GM12865 (cell line): ENCODE data around the gene ROPN1B.
A peak's percentile ranks its signal among the peaks of the same experiment; 100 is the strongest.
"Not testable (repeated sequence)": the region's sequence is repeated elsewhere in the genome, so short reads cannot be mapped to it uniquely, and the experiment has no call there.

Experiments
- DNase-seq: peaks from one replicate; pipeline ENCODE4 v3.0.0; 2010; ENCODE audit warnings: low read depth
- H3K4me3 ChIP-seq: 2 replicates; pipeline ENCODE4 v1.5.1; 2011; ENCODE audit warnings: mild to moderate bottlenecking, low read depth, low read length, control low read depth
- TF ChIP-seq, protein P1 (sequence below): IDR thresholded peaks from 2 replicates; pipeline ENCODE4 v1.5.1; 2011; ENCODE audit warnings: low read length, control low read depth, low read depth, inconsistent platforms; ENCODE audit not compliant: insufficient read depth; ENCODE audit errors: missing control alignments

Gene ROPN1B

GRCh38 chr3:125971997-125972944 lies 3.3 kb downstream of the ROPN1B start:
- not testable (repeated sequence) for H3K4me3 ChIP-seq, DNase-seq
- TF ChIP-seq, protein P1, sequence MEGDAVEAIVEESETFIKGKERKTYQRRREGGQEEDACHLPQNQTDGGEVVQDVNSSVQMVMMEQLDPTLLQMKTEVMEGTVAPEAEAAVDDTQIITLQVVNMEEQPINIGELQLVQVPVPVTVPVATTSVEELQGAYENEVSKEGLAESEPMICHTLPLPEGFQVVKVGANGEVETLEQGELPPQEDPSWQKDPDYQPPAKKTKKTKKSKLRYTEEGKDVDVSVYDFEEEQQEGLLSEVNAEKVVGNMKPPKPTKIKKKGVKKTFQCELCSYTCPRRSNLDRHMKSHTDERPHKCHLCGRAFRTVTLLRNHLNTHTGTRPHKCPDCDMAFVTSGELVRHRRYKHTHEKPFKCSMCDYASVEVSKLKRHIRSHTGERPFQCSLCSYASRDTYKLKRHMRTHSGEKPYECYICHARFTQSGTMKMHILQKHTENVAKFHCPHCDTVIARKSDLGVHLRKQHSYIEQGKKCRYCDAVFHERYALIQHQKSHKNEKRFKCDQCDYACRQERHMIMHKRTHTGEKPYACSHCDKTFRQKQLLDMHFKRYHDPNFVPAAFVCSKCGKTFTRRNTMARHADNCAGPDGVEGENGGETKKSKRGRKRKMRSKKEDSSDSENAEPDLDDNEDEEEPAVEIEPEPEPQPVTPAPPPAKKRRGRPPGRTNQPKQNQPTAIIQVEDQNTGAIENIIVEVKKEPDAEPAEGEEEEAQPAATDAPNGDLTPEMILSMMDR = peak; percentile 59

DNA sequence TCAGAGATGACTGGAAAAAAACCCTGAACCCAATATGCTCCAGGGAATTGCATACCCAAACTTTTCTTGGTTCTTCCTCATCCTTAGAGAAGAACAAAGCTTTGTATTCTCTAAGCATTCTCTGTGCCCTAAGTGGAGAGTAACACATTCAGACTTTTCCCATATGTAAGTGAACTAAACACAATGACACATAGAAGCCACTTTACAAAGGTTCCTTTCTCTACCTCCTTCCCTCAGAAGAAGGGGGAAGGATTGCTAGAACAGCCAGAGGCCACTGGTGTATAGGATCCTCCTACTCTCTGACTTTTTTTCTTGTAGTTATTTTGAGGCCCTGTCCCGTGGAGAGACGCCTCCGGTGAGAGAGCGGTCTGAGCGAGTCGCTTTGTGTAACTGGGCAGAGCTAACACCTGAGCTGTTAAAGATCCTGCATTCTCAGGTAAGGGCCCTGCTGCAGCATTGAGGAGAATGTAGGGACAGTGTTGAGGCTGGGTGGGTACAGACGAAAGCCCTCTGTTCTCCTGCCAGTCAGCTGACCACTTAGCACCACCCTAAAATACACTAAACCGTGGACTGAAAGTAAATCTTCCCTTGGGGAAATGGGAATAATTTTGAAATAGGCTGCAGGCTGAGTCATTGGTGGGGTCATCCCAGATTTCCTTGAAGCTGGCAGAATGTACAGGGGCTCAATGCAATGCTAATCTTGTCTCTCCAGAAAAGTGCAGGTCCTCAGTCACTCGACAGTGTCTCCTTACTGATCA lies 6.4 kb downstream of the ROPN1B start:
- not testable (repeated sequence) for H3K4me3 ChIP-seq, DNase-seq

DNA sequence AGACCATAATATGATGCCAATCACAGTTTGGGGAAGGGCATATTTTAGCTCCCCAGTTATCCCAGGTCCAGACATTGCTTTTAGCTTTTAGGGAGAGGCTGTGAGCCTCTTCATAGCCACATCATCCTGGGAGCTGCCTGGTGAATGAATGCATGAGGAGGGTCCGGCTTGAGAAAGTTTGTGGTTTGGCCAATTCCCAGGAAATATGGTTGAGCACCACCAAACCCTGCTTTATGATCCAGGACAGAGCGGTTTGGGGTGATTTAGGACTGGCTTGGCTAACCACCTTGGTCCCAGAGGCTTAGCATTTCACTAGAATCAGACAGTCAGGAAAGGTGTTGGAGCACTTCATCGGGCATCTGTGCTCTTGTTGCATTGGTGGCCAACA lies 7.0 kb downstream of the ROPN1B start:
- H3K4me3 ChIP-seq, DNase-seq: not testable (repeated sequence)

- H3K4me3 ChIP-seq, DNase-seq: not testable (repeated sequence)
Measured at GRCh38 chr3:125977104-125977503, 8.1 kb downstream of the ROPN1B start.

- H3K4me3 ChIP-seq, DNase-seq: not testable (repeated sequence)
Measured at GRCh38 chr3:125984951-125985350, 16.0 kb downstream of the ROPN1B start.

DNA sequence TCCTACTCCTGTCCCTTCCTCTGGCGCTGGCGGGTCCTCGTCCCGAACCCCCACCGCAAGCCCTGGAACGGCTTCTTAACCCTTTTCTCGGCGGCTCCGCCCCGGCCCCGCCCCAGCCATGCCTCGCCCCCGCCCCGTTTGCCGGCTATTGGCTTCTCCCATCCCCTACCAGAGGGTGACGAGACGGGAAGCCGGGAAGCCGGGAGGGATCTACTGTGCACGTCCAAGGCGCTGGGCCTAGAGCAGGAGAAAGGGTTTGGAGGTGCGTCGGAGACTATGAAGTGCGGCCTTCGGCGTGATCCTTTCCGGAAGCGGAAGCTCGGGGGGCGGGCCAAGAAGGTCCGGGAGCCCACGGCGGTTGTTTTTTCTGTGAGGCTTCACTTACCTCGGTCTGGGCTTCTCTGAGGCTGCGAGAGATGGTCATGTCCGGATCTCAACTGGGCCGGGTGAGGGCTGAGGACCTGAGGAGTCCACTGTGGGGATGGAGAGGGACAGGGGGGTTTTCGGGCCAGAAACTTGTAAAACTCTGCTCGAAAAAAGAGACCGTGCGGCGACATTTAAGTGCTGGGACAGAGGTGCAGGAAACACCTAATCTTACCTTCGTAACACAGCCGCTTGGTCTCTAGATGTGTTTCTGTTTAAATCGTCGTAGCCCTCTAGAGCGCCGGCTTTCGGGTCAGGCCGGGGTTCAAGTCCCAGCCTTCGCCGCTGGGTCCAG lies 21.4 kb downstream of the ROPN1B start:
- peak overlapping the region; percentile 81 for H3K4me3 ChIP-seq
- peak; percentile 69 for DNase-seq
- TF ChIP-seq, protein P1 = no peak

GRCh38 chr3:125996751-125997150 lies 27.8 kb downstream of the ROPN1B start:
- DNase-seq, H3K4me3 ChIP-seq: not testable (repeated sequence)

DNA sequence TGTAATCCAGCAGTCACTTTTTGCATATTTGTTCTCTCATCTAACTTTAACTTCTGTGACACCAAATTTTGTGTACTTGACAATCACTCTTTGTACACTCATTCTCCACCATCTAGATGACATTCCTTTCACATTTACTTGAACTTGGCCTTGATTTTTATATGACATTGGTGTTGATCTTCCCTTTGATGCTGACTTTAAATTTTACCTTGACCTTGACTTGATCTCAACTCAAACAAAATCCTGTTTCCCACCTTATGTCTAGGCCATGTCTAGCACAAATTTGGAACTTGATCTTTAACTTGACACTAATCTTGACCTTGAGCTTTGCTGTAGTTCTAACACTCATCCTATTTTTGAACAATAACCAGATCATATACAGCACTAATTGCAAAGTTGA lies 33.2 kb downstream of the ROPN1B start:
- DNase-seq = no peak
- no peak overlapping the region for H3K4me3 ChIP-seq
- TF ChIP-seq, protein P1 = no peak

DNA sequence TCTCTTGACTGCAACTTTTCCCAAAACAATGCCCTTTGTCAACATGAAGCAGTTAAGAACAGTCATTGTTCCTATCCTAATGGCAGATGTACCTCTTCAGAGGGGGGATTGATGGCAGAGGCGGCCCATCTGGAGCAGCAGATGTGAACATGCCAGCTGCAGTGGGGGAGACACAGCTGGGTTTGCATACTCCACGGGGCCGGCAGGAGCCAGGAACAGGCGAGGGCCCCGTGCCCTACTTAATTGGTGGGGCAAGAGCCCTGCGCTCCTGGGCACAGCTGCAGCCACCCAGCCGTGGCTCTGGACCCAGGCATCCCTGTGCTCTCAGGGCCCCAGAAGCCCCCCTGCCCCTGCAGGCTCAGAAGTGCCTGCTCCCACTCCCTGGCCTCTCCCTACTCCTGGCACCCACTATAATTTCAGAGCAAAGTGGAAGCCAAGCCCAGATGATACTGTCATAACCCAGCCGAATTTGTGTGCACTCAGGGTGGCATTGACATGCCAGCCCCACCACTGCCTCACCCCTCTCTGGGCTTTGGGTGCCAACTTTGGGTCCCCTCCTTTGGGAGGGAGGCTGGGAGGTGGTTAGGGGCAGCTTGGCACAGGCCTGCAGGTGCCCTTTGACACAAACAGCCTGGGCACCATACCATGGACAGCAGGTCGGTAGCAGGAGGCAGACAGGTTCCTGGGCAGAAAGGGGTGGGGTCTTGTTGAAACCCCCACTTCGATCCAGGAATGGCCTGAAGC lies 34.6 kb downstream of the ROPN1B start:
- no peak for DNase-seq
- H3K4me3 ChIP-seq = no peak overlapping the region
- TF ChIP-seq, protein P1 = no peak
